GM12878 (cell line): Measurements from ENCODE around the gene FETUB. TPM values are rescaled to one million over a fixed set of nuclear protein-coding genes. Genes with fewer than 3 reads are reported as not detected.

Experiments used
- ATAC-seq: fragments of 200-7000 bp; cut with Tn5 transposase; 3 replicates; pipeline ENCODE4 v1.9.1; 2020; ENCODE audit warnings: mild to moderate bottlenecking, moderate library complexity
- BruUV-seq: library from RNA; stranded (reverse); fragments of 400-500 nt; replicated peaks from 2 replicates; lab custom pipeline; 2021; lab: Mats Ljungman, UMichigan
- CTCF ChIA-PET: fragments of 300-600 bp; sonication (Branson Sonifier 250); formaldehyde crosslinking; extraction: SDS; loops from one replicate; lab custom pipeline; 2021; ENCODE audit warnings: inconsistent platforms; lab: Yijun Ruan, JAX
- POLR2A ChIA-PET: fragments of 350-600 bp; formaldehyde crosslinking; extraction: SDS; loops from one replicate; lab custom pipeline; 2021; ENCODE audit warnings: inconsistent platforms; lab: Charles Lee
- RAD21 ChIA-PET: fragments of 300-600 bp; sonication (Branson Sonifier 250); formaldehyde crosslinking; loops from one replicate; lab custom pipeline; 2023; ENCODE audit warnings: antibody characterized with exemption; ENCODE audit not compliant: unreplicated experiment; lab: Charles Lee
- SMC1A ChIA-PET: fragments of 300-600 bp; sonication (Branson Sonifier 250); formaldehyde crosslinking; loops from one replicate; lab custom pipeline; 2023; ENCODE audit not compliant: unreplicated experiment, uncharacterized antibody; lab: Charles Lee
- DNase-seq: peaks from one replicate; pipeline ENCODE4 v3.0.0-alpha.2; 2011; ENCODE audit warnings: low read depth, low spot score
- FAIRE-seq: peaks from 3 replicates; lab custom pipeline; 2011; peaks lifted over from hg19 to GRCh38; lab: Jason Lieb, UNC
- H2AFZ ChIP-seq: 2 replicates; pipeline ENCODE4 v1.6.0; 2011; ENCODE audit warnings: low read depth, low read length, control low read depth; ENCODE audit not compliant: control insufficient read depth
- H3K27ac ChIP-seq: 2 replicates; pipeline ENCODE4 v1.5.1; 2011; ENCODE audit warnings: control low read depth; ENCODE audit not compliant: control insufficient read depth, insufficient read depth
- H3K27me3 ChIP-seq, 2 experiments: replicated peaks in 1 of 2; 2 replicates each; pipeline versions ENCODE4 v1.6.0 to v1.6.1; 2011; ENCODE audit warnings: low read length in 1 of 2; ENCODE audit not compliant: control insufficient read depth in 2 of 2, insufficient read depth in 2 of 2
- H3K36me3 ChIP-seq, 2 experiments: 2 replicates each; pipeline ENCODE4 v1.5.1; 2011; ENCODE audit warnings: low read length in 1 of 2; ENCODE audit not compliant: control insufficient read depth in 2 of 2, insufficient read depth in 2 of 2
- H3K4me1 ChIP-seq: 2 replicates; pipeline ENCODE4 v1.6.1; 2011; ENCODE audit warnings: mild to moderate bottlenecking, low read length, moderate library complexity, mixed read lengths; ENCODE audit not compliant: control insufficient read depth, insufficient read depth
- H3K4me2 ChIP-seq: 2 replicates; pipeline ENCODE4 v1.6.0; 2011; ENCODE audit warnings: control low read depth; ENCODE audit not compliant: control insufficient read depth, insufficient read depth
- H3K4me3 ChIP-seq: fragments of 200-600 bp; sonication (generic); 2 replicates; pipeline ENCODE4 v1.5.1; 2016
- H3K79me2 ChIP-seq: 2 replicates; pipeline ENCODE4 v1.6.0; 2011; ENCODE audit warnings: low read length; ENCODE audit not compliant: control insufficient read depth, insufficient read depth
- H3K9ac ChIP-seq: 2 replicates; pipeline ENCODE4 v1.8.0; 2011; ENCODE audit warnings: low read length, control low read depth, mixed read lengths; ENCODE audit not compliant: control insufficient read depth, insufficient read depth
- H3K9me3 ChIP-seq: replicated peaks from 3 replicates; pipeline ENCODE4 v1.5.1; 2011; ENCODE audit warnings: mild to moderate bottlenecking, low read length; ENCODE audit not compliant: control insufficient read depth, insufficient read depth
- H4K20me1 ChIP-seq: 2 replicates; pipeline ENCODE4 v1.6.0; 2011; ENCODE audit not compliant: control insufficient read depth, insufficient read depth
- ATF7 ChIP-seq: fragments of 450-650 bp; IDR thresholded peaks from 2 replicates; pipeline ENCODE4 v1.6.1; 2016; ENCODE audit warnings: low read depth, mild to moderate bottlenecking
- LARP7 ChIP-seq: fragments of 450-650 bp; IDR thresholded peaks from 2 replicates; pipeline ENCODE4 v1.6.1; 2017; ENCODE audit warnings: mild to moderate bottlenecking
- WGBS: methylation state at CpG from one replicate; pipeline ENCODE4 v1.1.6; 2016; ENCODE audit warnings: low lambda C conversion rate; ENCODE audit not compliant: insufficient replicate concordance, insufficient coverage; ENCODE audit errors: missing lambda C conversion rate; 5-methylcytosine and 5-hydroxymethylcytosine counted together
- in situ Hi-C: fragments of 300-500 bp; cut with MboI; formaldehyde crosslinking; loops from 9 replicates; pipeline ENCODE4 v1.14.3; 2018; ENCODE audit warnings: mixed read lengths
- intact Hi-C: fragments of 100-400 bp; cut with micrococcal nuclease; formaldehyde crosslinking; loops from one replicate; pipeline ENCODE4 v1.14.2; 2022; ENCODE audit not compliant: unreplicated experiment
- polyA plus RNA-seq, 11 experiments: library from polyadenylated mRNA; depleted of rRNA in 4 of 11; unstranded in 6 of 11; stranded (reverse) in 5 of 11; fragments of >200 nt; fragmentation: Nextera tagmentation in 4 of 11; fragmentation: Illumina TruSeq in 1 of 11; extraction: Ambion mirVana in 4 of 11; extraction: Trizol in 1 of 11; gene quantifications; 1 replicate in 1 of 11; 2 replicates in 10 of 11; pipeline versions ENCODE4 v1.2.1 to v1.2.3, GENCODE V29; 2011 to 2016; ENCODE audit warnings: inconsistent platforms in 2 of 11, missing spikeins in 2 of 11, low read depth in 1 of 11
- total RNA-seq, 4 experiments: library from RNA; depleted of rRNA in 3 of 4; stranded (reverse); fragments of >200 nt in 3 of 4; fragmentation: Illumina TruSeq in 1 of 4; extraction: Trizol in 1 of 4; gene quantifications; 2 replicates each; pipeline versions ENCODE4 v1.2.1 to v1.2.3, GENCODE V29; 2013 to 2021
- TF ChIP-seq, protein P1 (sequence below): fragments of 150-350 bp; IDR thresholded peaks from 2 replicates; pipeline ENCODE4 v1.6.1; 2014; ENCODE audit warnings: mild to moderate bottlenecking, low read depth, low read length
- TF ChIP-seq, protein P2 (sequence below): fragments of 450-650 bp; IDR thresholded peaks from 2 replicates; pipeline ENCODE4 v1.6.1; 2017; ENCODE audit warnings: low read depth, mild to moderate bottlenecking, moderate library complexity

FETUB gene
- total and polyA plus RNA-seq, 10 of the 15 experiments (the other 5 are each of a cell fraction or from before 2014, with no cell fraction given): not detected

DNA sequence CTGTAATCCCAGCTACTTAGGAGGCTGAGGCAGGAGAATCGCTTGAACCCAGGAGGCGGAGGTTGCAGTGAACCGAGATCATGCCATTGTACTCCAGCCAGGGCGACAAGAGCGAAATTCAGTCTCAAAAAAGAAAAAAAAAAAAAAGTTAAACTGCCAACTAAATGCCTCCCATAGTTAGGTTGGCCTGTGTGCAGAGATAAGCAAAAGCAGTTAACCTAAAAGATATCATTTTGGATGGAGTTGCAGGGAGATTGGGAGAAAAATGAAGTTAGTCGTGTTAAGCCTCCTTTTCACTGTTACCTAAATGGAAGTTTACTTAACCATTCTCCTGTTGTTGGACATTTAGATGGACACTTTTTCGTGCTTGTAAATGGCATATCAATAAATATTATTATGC, 11.4 kb upstream of the FETUB start (continued):
- TF ChIP-seq, protein P1, sequence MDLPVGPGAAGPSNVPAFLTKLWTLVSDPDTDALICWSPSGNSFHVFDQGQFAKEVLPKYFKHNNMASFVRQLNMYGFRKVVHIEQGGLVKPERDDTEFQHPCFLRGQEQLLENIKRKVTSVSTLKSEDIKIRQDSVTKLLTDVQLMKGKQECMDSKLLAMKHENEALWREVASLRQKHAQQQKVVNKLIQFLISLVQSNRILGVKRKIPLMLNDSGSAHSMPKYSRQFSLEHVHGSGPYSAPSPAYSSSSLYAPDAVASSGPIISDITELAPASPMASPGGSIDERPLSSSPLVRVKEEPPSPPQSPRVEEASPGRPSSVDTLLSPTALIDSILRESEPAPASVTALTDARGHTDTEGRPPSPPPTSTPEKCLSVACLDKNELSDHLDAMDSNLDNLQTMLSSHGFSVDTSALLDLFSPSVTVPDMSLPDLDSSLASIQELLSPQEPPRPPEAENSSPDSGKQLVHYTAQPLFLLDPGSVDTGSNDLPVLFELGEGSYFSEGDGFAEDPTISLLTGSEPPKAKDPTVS: no peak
- TF ChIP-seq, protein P2, sequence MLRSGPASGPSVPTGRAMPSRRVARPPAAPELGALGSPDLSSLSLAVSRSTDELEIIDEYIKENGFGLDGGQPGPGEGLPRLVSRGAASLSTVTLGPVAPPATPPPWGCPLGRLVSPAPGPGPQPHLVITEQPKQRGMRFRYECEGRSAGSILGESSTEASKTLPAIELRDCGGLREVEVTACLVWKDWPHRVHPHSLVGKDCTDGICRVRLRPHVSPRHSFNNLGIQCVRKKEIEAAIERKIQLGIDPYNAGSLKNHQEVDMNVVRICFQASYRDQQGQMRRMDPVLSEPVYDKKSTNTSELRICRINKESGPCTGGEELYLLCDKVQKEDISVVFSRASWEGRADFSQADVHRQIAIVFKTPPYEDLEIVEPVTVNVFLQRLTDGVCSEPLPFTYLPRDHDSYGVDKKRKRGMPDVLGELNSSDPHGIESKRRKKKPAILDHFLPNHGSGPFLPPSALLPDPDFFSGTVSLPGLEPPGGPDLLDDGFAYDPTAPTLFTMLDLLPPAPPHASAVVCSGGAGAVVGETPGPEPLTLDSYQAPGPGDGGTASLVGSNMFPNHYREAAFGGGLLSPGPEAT: no peak
- TF ChIP-seq LARP7: no peak

DNA sequence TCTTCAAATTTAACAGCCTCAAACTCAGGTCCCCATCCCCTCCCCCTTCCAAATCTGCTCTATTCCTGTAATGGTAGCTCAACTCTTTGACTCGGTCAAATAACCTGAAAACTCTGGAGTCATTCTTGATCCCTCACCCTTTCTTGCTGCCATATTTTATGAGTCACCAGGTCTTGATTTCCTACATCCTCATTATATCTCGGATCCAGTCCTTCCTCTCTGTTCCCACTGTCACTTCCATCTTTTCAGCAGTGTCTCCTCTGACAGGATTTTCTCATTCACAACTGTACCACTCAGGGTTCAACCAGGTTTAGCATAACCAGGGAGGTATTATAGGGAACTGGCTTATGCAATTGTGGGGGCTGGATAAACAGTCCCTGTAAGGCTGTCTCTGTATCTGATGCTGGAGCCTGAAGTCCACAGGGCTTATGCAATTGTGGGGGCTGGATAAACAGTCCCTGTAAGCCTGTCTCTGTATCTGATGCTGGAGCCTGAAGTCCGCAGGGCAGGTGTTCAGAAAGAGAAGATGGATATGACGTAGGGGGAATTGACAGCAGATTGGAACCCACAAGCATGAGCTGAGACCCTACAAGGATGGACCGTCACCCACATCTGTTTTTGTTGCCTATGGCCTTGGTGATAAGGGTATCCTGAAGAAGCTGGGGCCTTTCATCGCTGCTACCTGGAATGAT, 9.1 kb upstream of the FETUB start:
- in situ Hi-C loops (no loop called here), intact Hi-C loops (no loop called here)
- no peaks in the 10 kb centered on the region for H3K4me1 ChIP-seq
- ChIA-PET POLR2A (interaction anchor here (0.6 kb wide), 1 partner anchor 52 kb away, joined by 3 read pairs; no protein-coding TSS in a partner anchor), RAD21 (no interaction called here), SMC1A (interaction anchor here (0.8 kb wide), 1 partner anchor 21 kb away, joined by 4 read pairs; no protein-coding TSS in a partner anchor), CTCF (interaction anchor here (1.1 to 5.6 kb wide), 2 partner anchors 10 to 15 kb away, joined by 4 to 33 read pairs; no protein-coding TSS in a partner anchor)
- H3K4me3 ChIP-seq: no peak overlapping the region
- FAIRE-seq (no peak), DNase-seq (no peak), ATAC-seq (no peak)
- H2AFZ ChIP-seq: no peak overlapping the region
- BruUV-seq: no TSS peak
- WGBS: 28% methylated on average over 6 of the region's 6 CpGs
- no peak overlapping the region for H3K27ac ChIP-seq
- H4K20me1 ChIP-seq: no peaks in the 10 kb centered on the region
- no peaks in the 10 kb centered on the region for H3K36me3 ChIP-seq
- no peaks in the 10 kb centered on the region; a peak in 2 of 4 replicates for H3K27me3 ChIP-seq
- no peaks in the 10 kb centered on the region for H3K79me2 ChIP-seq
- no peak overlapping the region for H3K4me2 ChIP-seq
- no peak for TF ChIP-seq ATF7
- H3K9me3 ChIP-seq: no peaks in the 10 kb centered on the region
- no peak overlapping the region for H3K9ac ChIP-seq
